CD1c-positive myeloid dendritic cell (primary cell): Measurements from ENCODE around the gene UBE2L3.
"Not testable (repeated sequence)": the region's sequence is repeated elsewhere in the genome, so short reads cannot be mapped to it uniquely, and the experiment has no call there.

Source experiments
- DNase-seq: peaks from one replicate; pipeline ENCODE4 v3.0.0-alpha.2; 2016; ENCODE audit errors: extremely low spot score

The UBE2L3 gene

DNA sequence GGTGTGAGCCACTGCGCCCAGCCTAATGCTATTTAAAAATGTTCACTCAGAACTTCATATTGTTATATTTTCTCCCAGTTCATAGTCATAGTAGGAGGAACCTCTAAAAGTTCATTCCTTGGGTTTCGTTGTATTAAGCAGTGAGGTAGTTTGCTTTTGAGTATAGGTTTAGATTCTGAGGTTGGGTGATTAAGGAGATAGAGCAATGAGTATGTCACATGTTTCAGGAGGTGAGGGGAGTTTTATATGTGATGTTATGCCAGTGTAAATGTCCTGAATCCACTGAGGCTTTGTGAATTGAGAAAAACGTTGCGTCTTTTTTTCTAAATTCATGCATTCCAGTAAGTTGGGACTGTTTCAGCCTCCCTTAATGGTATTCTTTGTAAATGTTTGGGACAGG, 4.2 kb downstream of the UBE2L3 start:
- DNase-seq, result no peak

DNA sequence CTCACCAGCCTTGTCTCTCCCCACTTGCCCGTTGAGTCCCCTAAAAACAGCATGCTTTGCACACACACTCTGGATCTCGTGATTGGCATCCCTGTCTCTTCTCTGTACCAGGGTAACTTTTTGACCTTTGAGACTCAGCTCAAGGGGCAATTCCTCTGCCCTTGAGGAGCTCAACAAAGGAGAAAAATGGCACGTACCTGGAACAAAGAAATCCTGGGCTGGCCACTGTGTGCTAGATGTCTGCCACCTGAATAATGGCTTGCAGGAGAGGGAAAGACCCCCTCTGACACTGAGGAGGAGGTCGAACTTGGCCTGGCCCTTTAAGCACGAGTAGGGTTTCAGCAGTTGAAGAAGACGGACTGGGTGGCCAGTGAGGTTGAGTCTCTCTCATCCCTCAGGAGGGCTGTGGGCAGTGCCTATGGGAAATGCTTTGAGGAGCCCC, 5.8 kb downstream of the UBE2L3 start:
- DNase-seq, result no peak

DNA sequence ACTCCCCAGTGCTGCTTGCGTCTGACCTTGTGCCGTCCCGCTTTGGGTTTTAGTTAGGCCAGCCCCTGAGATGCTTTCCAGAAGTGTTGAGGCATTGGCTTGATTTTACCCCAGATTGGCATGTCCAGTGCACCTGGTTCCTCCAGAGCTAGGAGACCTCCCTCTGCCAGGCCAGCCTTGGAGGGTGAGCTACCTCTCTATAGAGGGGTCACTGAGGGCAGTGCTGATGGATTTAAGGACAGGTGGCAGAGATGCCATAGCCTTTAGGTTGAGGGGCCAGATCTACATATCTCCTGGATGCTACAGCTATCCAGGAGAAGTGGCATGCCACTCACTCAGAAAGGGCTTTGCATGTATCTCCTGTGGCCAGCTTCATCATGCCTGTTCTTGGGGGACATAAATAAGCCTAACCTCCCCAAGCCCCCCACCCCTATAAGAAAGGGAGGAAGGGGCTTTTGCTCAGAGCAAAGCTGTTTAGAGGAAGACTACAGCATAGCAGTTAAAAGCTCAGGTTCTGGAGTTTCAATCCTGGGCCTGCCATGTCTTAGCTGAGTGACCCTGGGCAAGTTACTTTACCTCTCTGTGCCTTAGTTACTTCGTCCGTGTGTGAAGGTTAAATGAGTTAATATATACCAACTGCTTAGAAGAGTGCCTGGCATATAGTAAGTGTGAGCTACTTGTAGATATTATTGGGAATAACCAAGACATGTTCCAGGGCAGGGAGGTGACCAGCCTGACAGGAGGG, 6.4 kb downstream of the UBE2L3 start:
- DNase-seq, result no peak

DNA sequence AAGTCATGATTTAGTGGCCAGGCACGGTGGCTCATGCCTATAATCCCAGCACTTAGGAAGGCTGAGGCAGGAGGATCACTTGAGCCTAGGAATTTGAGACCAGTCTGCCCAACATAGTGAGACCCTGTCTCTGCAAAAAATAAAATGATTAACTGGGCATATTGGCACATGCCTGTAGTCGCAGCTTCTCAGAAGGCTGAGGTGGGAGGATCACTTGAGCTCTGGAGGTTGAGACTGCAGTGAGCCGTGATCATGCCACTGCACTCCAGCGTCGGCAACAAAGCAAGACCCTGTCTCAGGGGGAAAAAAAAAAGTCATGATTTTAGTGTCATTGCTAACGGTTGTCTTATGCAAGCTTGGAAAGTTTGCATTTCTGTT, 11.9 kb downstream of the UBE2L3 start:
- no peak for DNase-seq

DNA sequence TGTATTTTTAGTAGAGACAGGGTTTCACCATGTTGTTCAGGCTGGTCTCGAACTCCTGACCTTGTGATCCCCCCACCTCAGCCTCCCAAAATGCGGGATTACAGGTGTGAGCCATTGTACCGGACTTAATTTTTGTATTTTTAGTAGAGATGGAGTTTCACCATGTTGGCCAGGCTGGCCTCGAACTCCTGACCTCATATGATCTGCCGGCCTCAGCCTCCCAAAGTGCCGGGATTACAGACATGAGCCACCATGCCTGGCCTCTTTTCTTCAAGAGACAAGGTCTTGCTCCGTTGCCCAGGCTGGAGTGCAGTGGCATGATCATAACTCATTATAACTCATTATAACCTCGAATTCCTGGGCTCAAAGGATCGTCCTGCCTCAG, 13.1 kb downstream of the UBE2L3 start:
- not testable (repeated sequence) for DNase-seq

DNA sequence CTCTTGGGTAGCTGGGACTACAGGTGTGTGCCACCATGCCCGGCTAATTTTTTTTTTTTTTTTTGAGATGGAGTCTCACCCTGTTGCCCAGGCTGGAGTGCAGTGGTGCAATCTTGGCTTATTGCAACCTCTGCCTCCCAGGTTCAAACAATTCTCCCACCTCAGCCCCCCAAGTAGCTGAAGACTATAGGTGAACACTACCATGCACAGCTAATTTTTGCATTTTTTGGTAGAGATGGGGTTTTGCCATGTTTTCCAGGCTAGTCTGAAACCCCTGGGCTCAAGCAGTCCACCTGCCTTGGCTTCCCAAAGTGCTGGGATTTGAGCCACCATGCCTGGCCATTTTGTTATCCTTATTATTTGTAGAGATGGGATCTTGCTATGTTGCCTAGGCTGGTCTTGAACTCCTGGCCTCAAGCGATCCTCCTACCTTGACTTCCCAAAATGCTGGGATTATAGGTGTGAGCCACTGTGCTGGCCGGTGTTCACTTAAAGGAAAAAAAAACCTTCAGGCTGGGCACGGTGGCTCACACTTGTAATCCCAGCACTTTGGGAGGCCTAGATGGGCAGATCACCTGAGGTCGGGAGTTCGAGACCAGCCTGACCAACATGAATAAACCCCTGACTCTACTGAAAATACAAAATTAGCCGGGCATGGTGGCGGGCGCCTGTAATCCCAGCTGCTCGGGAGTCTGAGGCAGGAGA, 13.6 kb downstream of the UBE2L3 start:
- not testable (repeated sequence) for DNase-seq

DNA sequence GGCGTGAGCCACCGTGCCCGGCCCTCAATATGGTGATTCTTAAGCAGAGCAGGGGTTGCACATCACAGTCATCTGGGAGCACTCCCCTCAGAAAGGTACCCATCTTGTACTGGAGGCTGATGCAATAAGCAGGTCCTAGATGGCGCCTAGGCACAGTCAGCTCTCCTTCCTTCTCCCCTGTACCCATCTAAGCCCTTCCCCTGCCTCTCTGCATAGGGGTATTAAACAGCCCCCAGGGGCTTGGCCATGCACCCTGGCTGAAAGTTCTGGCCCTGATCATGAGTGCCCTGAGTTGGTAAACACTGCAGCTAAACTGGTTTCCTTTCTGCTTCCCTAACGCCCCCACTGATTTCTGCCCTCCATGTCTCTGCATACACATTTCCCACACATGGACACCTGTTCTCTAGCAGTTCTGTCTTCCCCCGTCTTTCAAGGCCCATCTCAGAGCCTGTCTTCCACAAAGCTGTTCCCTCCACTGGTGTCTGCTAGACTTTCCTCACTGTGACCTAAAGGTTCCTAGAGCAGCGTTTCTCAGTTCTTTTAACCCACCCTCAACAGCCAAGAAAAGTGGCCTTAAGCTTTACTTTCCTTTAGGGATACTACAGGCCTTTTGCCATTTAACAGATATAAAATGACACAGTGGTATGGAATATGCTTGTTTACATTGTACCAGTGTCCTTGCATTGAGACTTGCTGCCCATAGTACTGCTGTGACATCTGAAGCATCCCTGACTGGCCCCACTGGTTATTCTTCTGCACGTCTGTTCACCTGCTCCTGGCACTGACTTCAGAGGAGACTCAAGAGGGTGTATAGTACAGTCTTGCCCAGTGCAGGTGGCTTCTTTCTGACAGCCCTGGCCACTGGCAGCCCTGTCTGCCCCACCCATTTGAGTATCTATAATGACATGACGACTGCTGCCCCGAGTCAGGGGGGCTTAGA, 15.6 kb downstream of the UBE2L3 start:
- no peak for DNase-seq

DNA sequence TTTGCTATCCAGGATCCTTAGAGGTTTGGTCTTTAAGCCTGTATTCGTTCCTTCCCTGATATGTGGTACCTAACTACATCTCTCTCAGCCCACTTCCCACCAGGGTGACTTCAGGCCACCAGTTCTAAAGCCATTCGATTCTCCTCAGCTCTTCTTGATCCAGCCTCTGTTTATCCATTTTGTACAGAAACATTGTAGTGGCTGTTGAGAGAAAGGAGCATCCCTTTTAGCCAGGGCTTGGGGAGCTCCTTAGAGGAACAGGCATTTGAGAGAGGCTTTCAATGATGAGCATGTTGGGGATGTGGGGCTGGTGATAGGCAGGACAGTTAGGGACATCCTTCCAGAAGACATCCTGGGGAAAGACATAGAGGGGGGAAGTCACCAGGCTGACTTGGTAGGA, 17.9 kb downstream of the UBE2L3 start:
- no peak for DNase-seq

DNA sequence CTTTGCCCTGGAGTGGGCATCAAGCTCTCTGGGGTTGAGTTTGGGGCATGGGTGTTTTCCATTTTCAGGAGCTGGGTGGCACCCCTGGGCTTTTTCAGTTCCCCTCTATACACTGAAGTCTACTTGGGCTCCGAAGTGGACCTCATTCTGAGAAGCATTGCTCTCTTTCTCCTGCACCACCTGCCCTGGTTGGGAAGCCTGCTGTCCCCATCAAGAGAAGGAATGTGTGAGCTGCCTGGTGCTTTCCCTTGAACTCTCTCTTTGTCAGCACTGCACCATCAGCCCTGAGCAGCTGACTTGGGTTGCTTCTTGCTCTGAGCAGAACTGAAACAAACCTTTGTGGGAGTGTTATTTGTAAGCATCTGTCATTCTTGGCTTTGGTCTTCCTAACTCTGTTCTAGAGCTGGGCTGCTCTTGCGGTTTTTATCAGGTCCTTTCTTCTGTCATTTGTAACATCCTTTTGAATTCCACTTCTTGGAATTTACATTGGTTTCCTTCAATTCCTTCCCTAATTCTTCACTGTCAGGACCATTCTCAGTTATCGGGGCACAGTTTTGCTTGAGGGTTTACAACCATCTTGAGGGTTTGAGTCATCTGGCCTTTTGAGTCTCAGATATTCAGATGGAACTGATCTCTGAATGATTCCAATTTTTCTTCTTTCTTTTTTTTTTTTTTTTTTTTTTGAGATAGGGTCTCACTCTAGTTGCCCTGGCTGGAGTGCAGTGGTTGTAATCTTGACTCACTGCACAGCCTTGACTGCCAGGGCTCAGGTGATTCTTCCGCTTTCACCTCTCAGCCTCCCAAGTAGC, 20.5 kb downstream of the UBE2L3 start:
- peak; percentile 83 for DNase-seq

DNA sequence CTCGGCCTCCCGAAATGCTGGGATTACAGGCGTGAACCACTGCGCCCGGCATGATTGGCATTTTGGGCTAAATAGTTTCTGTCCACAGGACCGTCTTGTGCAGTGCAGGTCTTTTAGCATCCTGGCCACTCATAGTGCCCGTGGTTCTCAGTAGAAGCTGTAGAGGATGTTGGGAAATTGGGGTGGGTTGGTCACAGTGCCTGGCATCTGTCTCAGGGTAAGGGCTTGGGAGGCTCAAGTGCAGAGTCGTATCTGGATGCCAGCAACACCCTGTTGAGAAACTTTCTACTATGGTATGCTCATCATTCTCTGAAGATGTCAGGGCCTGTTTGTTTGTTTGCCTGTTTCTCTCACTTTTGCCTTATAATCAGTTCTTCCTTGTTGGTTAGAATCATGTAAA, 21.9 kb downstream of the UBE2L3 start:
- no peak for DNase-seq

DNA sequence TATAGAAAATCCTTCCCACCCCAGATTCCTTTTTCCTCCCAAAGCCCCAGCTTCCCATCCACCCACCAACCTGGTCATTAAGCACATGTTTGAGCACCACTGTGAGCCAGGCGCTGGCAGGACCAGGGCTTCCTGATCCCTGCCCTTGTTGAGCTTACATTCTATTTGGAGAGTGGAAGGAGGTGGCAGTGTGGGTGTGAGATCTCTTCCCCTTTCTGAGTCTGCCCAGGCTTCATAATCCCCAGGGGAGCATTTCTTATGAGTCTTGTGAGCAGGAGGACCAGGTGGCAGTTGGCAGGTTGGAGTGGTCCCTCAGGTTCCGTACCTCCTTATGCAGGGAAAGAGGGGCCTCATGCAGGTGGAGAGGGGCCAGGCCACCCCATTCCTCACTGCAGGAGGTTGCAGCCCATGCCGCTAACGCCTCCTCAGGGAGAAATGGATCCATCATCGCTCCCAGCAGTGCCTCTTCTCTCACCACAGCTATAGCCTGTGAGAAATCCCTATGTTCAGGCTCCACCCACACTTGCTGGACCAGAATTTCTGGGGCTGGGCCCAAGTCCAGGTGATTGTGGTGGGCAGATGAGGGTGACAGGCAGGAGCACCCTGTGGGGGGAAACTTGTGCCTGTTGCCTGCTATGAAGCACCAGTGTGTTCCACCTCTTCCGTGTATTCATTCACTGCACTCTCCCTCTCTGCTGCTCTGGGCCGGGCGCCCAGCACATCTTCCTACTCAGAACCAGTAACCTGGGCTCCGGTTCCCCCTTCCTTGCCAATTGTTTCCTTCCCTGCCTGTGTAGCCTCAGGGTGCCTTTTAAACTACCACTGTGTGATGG, 23.5 kb downstream of the UBE2L3 start:
- peak; percentile 33 for DNase-seq

DNA sequence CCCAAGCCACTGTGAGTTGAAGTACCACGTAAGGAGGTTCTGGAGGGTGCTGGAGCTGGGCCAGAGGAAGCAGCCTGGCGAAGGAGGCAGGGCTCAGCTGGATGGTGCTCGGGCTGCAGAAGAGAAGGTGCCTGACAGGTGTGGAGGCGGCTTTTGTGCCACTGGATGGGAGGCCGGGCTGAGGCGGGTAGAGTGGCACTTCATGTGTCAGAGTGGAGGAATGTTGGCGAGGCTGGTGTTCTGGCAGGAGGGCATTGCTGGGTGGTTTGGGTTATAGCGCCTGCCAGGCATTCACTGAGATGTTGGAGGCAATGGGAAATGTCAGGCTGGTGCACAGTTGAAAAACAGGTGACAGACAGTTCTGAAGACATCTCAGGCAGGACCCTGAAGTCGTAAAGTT, 24.2 kb downstream of the UBE2L3 start:
- DNase-seq, result no peak

DNA sequence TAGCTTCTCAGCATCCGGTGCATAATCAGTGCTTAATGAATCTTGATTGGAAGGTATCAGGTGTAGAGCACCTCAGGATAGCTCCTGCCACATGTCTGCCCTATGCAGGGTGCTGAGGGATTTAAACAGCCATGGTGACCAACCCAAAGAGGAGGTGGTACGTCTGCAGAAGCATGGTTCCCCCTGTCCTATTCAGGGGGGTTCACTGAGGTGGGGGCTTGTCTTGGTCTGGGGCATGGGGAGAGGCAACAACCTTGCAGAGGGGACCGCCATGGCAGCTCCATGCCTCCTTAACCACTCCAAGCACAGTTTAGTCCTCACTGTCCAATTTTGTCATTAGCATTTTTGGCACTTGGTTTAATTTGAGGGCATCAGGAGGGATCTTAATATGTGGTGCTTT, 24.9 kb downstream of the UBE2L3 start:
- no peak for DNase-seq

DNA sequence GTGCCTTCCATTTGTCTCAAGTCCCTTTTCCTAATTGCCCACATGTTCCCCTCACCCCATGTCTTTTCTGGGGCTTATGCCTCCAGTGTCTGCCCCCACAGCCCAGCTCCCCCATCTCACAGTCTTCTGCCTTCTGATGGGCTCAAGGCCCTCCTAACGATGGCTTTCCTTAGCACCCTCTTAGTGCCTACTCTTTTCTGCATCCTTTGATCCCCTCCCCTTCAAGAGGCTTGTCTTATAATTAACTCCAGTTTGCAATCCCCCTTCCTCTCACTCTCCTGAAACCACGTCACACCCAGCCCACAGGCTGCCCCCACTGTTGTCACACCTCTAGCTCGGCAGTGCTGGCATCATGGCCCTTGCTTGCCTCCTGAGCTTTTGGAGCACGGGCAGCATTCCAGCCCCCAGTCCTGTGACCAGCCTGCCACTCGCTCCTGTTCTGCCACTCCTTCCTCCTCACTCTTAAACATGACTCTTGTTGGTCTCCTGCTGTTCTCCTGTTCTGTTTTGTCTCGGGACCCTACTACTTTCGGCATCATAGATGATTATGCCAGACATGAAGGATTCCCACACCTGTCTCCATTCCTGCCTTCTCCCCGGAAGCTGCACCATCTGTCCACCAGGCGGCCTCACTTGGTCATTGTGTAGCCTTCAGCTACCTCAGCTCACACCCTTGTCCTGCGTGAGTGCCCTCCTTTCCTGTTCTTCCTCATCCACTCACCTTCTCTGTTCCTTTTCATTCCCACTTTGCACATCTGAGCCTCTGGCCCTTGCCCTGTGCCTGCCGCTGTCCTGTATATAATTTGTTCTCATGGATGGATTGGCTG, 26.1 kb downstream of the UBE2L3 start:
- DNase-seq, result no peak

DNA sequence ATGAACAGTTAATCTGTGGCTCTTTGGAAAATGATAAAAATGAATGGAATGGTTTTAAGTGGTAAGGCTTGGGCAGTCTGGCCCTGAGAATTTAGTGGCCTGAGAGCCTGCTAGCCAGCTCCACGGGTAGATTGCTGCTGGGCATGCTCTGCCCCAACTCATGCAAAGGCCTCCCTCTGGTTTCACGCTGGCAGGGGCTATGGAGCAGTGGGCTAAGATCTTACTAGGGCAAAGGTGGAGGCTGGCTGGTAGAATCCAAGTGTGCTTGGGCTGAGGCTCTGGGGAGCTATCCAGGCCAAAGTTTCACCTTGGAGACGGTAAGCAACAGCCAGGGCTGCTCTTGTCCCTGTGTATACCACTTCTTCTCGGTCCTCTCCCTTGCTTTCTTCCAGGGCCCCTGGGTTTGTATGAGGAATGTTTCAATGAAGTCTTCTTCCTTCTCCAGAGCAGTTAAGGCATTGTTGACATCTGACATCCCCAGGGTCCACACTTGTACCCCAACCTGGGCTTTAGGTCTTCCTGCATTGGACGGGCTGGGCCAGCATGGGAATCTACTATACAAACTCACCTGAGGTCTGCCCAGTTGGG, 27.4 kb downstream of the UBE2L3 start:
- DNase-seq, result no peak

DNA sequence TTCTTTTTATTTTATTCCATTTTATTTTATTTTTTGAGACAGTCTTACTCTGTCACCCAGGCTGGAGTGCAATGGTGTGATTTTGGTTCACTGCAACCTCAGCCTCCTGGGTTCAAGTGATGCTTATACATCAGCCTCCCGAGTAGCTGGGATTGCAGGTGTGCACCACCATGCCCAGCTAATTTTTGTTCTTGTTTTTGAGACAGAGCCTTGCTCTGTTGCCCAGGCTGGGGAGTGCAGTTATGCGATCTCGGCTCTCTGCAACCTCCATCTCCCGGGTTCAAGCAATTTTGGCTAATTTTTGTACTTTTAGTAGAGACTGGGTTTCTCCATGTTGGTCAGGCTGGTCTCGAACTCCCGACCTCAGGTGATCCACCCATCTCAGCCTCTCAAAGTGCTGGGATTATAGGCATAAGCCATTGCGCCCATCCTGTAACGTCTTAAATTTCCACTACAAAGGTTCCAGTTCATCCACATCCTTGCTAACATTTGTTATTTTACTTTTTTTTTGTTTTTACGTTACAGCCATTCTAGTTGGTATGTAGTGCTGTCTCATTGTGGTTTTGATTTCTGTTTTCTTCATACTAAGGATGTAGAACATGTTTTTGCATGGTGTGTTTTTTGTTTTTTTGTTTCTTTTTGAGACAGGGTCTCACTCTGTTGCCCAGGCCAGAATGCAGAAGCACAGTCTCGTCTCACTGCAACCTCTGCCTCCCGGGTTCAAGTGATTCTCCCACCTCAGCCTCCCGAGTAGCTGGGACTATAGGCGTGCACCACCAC, 29.0 kb downstream of the UBE2L3 start:
- DNase-seq, result not testable (repeated sequence)

DNA sequence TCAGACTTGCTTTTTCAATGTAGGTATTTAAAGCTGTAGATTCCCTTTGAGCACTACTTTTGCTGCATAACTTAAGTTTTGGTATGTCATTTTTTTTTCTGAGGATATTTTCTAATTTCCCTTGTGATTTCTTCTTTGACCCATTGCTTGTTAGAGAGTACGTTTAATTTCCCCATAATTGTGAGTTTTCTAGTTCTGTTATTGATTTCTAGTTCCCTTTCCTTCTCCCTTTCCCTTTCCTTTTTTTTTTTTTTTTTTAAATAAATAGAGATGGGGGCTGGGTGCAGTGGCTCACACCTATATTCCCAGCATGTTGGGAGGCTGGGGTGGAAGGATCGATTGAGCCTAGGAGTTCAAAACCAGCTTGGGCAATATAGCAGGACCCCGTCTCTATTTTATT, 30.8 kb downstream of the UBE2L3 start:
- DNase-seq, result no peak

DNA sequence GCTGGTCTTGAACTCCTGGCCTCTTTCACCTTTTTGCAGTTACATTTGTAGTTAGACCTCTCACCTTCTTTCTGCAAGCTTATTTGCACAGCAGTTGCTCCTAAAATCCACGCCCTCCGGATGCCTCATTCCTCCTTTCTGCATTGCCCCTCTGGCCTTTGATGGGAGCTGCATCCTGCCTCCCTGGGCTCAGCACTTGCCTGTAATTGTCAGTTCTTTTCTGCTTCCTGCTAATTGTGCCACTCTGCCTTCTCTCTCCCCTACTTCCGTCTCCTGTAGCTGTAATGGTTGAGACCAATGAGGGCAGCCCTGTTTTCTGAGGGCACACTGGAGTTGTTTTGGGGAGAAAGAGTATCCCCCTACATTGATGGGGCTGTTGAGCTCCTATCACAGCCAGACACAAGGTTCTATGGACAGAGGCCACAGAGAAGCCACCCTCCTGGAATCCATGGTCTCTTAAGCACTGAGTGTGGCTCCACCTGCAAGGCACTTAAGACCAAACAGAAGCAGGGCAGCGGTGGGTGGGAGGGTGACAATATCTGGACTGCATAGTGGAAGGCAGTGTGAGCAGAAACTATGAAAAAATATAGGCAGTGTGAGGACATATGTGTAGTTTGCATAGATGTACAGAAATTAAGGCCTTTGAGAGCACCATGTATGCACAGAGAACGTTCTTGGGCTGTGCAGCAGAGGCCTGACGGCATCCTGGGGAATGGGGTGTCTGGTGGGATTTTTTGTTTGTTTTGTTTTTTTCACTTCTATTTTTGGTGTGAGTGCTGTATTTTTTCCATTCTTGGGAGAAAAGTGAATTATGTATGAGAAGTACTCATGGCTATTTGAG, 31.8 kb downstream of the UBE2L3 start:
- DNase-seq, result no peak
